Measurements from ENCODE around the gene ADK.

DNA sequence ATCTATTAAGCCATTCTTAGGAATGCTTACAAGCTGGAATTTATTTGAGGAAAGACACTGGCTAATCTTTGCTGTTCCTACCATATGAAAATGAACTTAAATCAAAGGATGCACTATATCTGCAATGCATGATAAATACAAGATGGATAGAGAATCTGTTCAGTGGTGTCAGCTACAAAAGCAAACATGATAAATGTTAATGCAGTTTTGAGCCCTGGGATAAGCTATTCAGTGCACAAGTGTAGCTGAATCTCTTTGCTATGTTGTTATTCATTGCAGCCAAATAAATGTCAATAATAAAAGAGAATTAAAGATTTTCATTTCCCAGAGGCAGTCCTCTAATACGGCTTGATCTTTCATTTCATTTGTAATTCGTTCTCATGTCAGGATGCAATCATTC lies 451.6 kb downstream of the ADK start:
- TF ChIP-seq, protein P1, sequence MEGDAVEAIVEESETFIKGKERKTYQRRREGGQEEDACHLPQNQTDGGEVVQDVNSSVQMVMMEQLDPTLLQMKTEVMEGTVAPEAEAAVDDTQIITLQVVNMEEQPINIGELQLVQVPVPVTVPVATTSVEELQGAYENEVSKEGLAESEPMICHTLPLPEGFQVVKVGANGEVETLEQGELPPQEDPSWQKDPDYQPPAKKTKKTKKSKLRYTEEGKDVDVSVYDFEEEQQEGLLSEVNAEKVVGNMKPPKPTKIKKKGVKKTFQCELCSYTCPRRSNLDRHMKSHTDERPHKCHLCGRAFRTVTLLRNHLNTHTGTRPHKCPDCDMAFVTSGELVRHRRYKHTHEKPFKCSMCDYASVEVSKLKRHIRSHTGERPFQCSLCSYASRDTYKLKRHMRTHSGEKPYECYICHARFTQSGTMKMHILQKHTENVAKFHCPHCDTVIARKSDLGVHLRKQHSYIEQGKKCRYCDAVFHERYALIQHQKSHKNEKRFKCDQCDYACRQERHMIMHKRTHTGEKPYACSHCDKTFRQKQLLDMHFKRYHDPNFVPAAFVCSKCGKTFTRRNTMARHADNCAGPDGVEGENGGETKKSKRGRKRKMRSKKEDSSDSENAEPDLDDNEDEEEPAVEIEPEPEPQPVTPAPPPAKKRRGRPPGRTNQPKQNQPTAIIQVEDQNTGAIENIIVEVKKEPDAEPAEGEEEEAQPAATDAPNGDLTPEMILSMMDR (IDR thresholded peaks at IDR 0.05 in 4 of 5, conservative IDR thresholded peaks at IDR 0.05 in 1 of 5), result no peak
- no peak for TF ChIP-seq POLR2A (IDR thresholded peaks at IDR 0.05)
